Measurements from ENCODE around the gene FDX2.

- peak; percentile 76 for TF ChIP-seq RFX5 (IDR thresholded peaks at IDR 0.05; ENCODE audit: low read depth, low read length)
- TF ChIP-seq CTCF (conservative IDR thresholded peaks at IDR 0.05; ENCODE audit: low read depth, low read length), result no peak
Observed at GRCh38 chr19:10346509-10346908, 30.7 kb upstream of the FDX2 start.
